ENCODE results near the gene PLPP1.
"Not testable (repeated sequence)": the region's sequence is repeated elsewhere in the genome, so short reads cannot be mapped to it uniquely, and the experiment has no call there.

The PLPP1 gene

GRCh38 chr5:55544341-55544740 is 9.6 kb upstream of the PLPP1 start:
- TF ChIP-seq, protein P1, sequence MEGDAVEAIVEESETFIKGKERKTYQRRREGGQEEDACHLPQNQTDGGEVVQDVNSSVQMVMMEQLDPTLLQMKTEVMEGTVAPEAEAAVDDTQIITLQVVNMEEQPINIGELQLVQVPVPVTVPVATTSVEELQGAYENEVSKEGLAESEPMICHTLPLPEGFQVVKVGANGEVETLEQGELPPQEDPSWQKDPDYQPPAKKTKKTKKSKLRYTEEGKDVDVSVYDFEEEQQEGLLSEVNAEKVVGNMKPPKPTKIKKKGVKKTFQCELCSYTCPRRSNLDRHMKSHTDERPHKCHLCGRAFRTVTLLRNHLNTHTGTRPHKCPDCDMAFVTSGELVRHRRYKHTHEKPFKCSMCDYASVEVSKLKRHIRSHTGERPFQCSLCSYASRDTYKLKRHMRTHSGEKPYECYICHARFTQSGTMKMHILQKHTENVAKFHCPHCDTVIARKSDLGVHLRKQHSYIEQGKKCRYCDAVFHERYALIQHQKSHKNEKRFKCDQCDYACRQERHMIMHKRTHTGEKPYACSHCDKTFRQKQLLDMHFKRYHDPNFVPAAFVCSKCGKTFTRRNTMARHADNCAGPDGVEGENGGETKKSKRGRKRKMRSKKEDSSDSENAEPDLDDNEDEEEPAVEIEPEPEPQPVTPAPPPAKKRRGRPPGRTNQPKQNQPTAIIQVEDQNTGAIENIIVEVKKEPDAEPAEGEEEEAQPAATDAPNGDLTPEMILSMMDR (IDR thresholded peaks at IDR 0.05; ENCODE audit: low read depth, low read length, missing control alignments): no peak
- Histone ChIP-seq H3K36me3 (replicated peaks) (no peaks in the 10 kb centered on the region), H3K4me3 (ENCODE audit: low read depth, low read length) (no peak overlapping the region), H3K27ac (no peak overlapping the region), H3K27me3 (replicated peaks) (no peaks in the 10 kb centered on the region)
- DNase-seq: no peak
- in situ Hi-C loops (cut with HindIII; ENCODE audit: low pct_ligation_motif_present, low sequenced_read_pairs): no loop called here

GRCh38 chr5:55541056-55541635 is 6.4 kb upstream of the PLPP1 start:
- H3K36me3 ChIP-seq (replicated peaks): no peaks in the 10 kb centered on the region
- no peak for DNase-seq
- in situ Hi-C loops (cut with HindIII; ENCODE audit: low pct_ligation_motif_present, low sequenced_read_pairs): no loop called here
- TF ChIP-seq, protein P1 (IDR thresholded peaks at IDR 0.05; ENCODE audit: low read depth, low read length, missing control alignments): no peak
- H3K27me3 ChIP-seq (replicated peaks): no peaks in the 10 kb centered on the region
- H3K27ac ChIP-seq: no peak overlapping the region
- H3K4me3 ChIP-seq (ENCODE audit: low read depth, low read length): no peak overlapping the region

DNA sequence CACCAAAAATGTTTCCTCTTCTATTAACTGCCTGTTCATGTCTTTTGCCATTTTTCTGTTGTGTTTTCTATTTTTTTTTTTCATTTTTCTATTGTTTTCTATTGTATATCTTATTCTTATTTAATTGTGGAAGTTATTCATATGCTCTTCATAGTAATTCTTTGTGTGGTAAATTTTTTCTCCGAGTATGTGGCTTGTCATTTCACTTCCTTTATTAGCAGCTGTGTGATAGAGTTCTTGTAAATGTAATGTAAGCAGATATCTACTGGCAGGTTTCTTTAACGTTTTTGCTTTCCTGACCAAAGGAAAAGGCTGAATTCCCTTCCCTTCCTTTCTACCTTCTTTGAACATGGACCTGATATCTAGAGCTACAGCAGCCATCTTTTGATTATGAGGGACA is 5.8 kb upstream of the PLPP1 start:
- Histone ChIP-seq H3K4me3 (ENCODE audit: low read depth, low read length) (no peak overlapping the region), H3K27me3 (replicated peaks) (no peaks in the 10 kb centered on the region), H3K27ac (no peak overlapping the region), H3K36me3 (replicated peaks) (no peaks in the 10 kb centered on the region)
- in situ Hi-C loops (cut with HindIII; ENCODE audit: low pct_ligation_motif_present, low sequenced_read_pairs): no loop called here
- TF ChIP-seq, protein P1 (IDR thresholded peaks at IDR 0.05; ENCODE audit: low read depth, low read length, missing control alignments): no peak
- no peak for DNase-seq

DNA sequence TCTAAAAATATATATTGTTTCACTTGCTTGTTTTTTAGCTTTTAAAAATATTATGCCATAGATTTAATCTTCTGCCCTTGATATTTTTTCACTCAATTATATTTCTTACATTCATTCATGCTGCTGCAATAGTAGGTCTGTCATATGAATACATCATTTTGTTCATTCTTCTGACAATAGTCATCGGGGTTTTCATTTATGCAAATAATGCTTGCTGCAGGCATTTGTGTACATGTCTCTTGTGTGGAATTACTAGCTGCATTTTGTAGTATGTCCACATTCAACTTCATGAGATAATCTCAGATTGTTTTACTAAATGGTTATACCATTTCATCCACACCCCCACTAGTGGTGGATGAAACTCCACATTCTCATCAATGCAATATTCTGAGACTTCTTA is 5.3 kb upstream of the PLPP1 start:
- Histone ChIP-seq H3K27me3 (replicated peaks) (no peaks in the 10 kb centered on the region), H3K36me3 (replicated peaks) (no peaks in the 10 kb centered on the region), H3K4me3 (ENCODE audit: low read depth, low read length) (no peak overlapping the region), H3K27ac (no peak overlapping the region)
- DNase-seq: no peak
- TF ChIP-seq, protein P1 (IDR thresholded peaks at IDR 0.05; ENCODE audit: low read depth, low read length, missing control alignments): no peak
- in situ Hi-C loops (cut with HindIII; ENCODE audit: low pct_ligation_motif_present, low sequenced_read_pairs): no loop called here

DNA sequence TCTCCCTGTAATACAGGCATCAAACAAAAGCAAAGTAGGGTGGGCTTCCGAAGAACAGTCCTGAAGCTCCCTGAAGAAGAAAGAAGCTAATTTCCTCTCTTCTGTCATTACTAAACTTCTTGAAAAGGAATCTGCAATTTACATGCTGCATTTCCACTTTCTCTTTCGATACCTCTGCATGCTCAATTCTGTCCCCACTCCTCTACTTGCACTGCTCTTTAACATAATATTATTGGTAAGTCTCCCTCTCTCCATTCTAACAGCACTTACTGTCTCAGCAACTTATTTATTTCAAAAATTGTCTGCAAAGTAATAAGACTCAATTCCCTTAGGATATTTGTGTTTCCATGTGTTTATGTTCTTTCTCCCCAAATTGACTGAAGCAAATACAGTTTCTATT is 3.9 kb upstream of the PLPP1 start:
- Histone ChIP-seq H3K4me3 (ENCODE audit: low read depth, low read length) (no peak overlapping the region), H3K27ac (no peak overlapping the region), H3K36me3 (replicated peaks) (no peaks in the 10 kb centered on the region), H3K27me3 (replicated peaks) (no peaks in the 10 kb centered on the region)
- DNase-seq: no peak
- TF ChIP-seq, protein P1 (IDR thresholded peaks at IDR 0.05; ENCODE audit: low read depth, low read length, missing control alignments): no peak
- in situ Hi-C loops (cut with HindIII; ENCODE audit: low pct_ligation_motif_present, low sequenced_read_pairs): no loop called here

- H3K27ac ChIP-seq; H3K36me3 ChIP-seq (replicated peaks); H3K4me3 ChIP-seq (ENCODE audit: low read depth, low read length); H3K27me3 ChIP-seq (replicated peaks); in situ Hi-C loops (cut with HindIII; ENCODE audit: low pct_ligation_motif_present, low sequenced_read_pairs); DNase-seq: not testable (repeated sequence)
These were observed 2.6 kb upstream of the PLPP1 start for GRCh38 chr5:55537315-55537714.
